Measurements from ENCODE around the gene MRPL53.

MRPL53 gene

DNA sequence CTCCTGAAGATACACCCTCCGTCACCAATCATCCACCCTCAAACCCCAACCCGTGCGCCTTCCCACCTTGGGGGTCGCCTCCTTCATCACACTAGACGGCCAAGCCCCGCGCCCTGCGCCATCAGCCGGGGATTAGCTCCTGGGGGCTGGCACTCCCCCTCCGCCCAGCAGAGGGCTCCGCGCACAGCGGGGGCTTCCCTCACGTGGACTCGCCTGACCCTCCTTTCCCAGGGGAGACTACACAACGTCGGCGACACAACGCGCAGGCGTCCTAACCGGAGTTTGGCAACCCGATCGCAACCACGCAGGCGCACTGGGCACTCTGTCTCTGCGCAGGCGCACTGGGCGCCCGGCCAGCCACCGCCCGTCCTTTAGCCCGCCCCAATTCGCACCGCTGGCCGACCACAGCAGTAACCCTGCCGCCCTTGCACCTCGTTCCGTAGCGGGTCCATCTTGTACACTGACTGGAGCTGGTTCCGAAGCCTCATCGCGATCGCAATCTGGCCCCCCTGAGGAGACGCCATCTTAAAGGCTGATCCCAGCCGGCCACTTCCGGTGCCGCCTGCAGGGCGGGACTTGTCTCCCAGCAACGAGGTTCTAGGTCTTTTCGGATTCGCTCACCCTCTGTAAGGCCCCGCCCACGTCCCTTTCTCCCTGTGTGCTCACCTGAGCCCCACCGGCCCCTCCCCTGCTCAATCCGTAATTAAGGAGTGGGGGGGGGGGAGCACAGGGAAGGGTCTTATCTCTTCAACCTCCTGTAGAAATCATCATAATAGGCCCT lies 34.9 kb upstream of the MRPL53 start, which contains the start of gene PCGF1:
PCGF1 (minus strand) TSS at position 551 of the 781 bp plus-strand sequence; CDS start at position 524, 27 bp downstream.
- Histone ChIP-seq H3K36me3 (peaks cover 32% of the 10 kb centered on the region), H3K9me3 (ENCODE audit: severe bottlenecking) (no peaks in the 10 kb centered on the region), H3K27ac (peak within 1 kb of the TSS; percentile 100), H3K27me3 (ENCODE audit: insufficient read depth, low read depth, severe bottlenecking) (no peaks in the 10 kb centered on the region), H3K4me3 (ENCODE audit: low read depth, low read length) (peak within 1 kb of the TSS; percentile 75)
- TF ChIP-seq, protein P1, sequence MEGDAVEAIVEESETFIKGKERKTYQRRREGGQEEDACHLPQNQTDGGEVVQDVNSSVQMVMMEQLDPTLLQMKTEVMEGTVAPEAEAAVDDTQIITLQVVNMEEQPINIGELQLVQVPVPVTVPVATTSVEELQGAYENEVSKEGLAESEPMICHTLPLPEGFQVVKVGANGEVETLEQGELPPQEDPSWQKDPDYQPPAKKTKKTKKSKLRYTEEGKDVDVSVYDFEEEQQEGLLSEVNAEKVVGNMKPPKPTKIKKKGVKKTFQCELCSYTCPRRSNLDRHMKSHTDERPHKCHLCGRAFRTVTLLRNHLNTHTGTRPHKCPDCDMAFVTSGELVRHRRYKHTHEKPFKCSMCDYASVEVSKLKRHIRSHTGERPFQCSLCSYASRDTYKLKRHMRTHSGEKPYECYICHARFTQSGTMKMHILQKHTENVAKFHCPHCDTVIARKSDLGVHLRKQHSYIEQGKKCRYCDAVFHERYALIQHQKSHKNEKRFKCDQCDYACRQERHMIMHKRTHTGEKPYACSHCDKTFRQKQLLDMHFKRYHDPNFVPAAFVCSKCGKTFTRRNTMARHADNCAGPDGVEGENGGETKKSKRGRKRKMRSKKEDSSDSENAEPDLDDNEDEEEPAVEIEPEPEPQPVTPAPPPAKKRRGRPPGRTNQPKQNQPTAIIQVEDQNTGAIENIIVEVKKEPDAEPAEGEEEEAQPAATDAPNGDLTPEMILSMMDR (IDR thresholded peaks at IDR 0.05; ENCODE audit: low read depth, low read length) = peak; percentile 81
- DNase-seq = peak; percentile 100

DNA sequence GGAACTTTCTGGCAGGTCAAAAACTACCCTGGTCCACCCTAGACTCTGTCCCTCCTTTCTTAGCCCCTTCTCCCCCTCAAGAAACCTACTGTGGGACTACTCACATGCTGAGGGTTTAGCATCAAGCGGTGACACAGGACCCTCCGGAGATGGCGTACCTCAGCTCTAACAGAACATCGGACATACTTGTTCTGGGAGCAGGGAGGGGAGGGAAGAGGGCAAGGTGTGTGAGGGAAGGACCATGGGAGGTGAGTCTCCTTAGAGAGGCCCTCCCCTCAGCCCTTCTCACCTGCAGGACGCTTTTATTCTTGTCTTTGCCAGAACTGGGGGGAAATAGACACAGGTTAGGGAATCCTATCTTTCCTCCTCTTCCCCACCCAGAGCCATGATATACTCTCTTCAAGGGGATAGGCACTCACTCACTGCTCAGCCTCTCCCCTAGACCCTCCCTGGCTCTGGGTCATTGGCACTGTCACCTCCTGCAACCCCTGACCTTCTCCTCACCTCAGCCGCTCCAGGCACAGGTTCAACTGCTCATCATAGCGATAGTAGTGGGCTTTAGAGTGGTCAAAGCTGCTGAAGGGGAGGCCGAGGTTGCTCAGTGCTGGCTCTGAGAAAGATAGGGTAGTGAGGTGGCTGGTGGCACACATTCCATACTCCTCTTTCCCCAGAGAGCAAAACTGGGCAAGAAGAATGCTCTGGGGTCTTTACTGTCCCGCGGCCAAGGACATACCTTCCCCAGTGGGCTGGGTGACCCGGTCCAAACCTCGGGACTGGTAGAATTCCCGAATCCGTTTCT lies 33.2 kb upstream of the MRPL53 start:
- no peaks in the 10 kb centered on the region for H3K9me3 ChIP-seq (ENCODE audit: severe bottlenecking)
- peak overlapping the region; percentile 10; the same call in 1 of the 2 replicates for H3K27ac ChIP-seq
- peaks cover 32% of the 10 kb centered on the region for H3K36me3 ChIP-seq
- no peak for DNase-seq
- TF ChIP-seq, protein P1 (IDR thresholded peaks at IDR 0.05; ENCODE audit: low read depth, low read length) = no peak
- no peak overlapping the region for H3K4me3 ChIP-seq (ENCODE audit: low read depth, low read length)
- no peaks in the 10 kb centered on the region for H3K27me3 ChIP-seq (ENCODE audit: insufficient read depth, low read depth, severe bottlenecking)

DNA sequence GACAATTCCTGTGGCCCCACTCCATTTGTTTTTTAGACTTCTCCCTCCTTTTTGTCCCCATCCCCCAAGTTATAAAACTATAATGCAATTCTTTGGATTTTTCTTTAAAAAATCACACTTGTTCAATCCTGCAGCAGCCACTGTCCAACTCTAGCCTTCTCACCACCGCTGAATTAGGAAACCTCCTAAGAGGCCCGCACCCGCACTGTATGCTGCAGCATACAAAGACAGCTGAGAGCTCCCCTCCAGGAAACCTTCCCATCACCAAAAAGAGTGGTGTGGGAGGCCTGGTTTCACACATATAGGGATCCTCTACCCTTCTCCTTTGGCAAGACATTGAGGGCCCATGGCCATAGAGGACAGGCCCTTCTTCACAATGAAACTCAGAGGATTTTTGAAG lies 32.1 kb upstream of the MRPL53 start:
- TF ChIP-seq, protein P1 (IDR thresholded peaks at IDR 0.05; ENCODE audit: low read depth, low read length) = no peak
- DNase-seq = no peak
- peaks cover 32% of the 10 kb centered on the region for H3K36me3 ChIP-seq
- no peaks in the 10 kb centered on the region for H3K27me3 ChIP-seq (ENCODE audit: insufficient read depth, low read depth, severe bottlenecking)
- H3K27ac ChIP-seq = no peak overlapping the region
- H3K9me3 ChIP-seq (ENCODE audit: severe bottlenecking) = no peaks in the 10 kb centered on the region
- H3K4me3 ChIP-seq (ENCODE audit: low read depth, low read length) = no peak overlapping the region

DNA sequence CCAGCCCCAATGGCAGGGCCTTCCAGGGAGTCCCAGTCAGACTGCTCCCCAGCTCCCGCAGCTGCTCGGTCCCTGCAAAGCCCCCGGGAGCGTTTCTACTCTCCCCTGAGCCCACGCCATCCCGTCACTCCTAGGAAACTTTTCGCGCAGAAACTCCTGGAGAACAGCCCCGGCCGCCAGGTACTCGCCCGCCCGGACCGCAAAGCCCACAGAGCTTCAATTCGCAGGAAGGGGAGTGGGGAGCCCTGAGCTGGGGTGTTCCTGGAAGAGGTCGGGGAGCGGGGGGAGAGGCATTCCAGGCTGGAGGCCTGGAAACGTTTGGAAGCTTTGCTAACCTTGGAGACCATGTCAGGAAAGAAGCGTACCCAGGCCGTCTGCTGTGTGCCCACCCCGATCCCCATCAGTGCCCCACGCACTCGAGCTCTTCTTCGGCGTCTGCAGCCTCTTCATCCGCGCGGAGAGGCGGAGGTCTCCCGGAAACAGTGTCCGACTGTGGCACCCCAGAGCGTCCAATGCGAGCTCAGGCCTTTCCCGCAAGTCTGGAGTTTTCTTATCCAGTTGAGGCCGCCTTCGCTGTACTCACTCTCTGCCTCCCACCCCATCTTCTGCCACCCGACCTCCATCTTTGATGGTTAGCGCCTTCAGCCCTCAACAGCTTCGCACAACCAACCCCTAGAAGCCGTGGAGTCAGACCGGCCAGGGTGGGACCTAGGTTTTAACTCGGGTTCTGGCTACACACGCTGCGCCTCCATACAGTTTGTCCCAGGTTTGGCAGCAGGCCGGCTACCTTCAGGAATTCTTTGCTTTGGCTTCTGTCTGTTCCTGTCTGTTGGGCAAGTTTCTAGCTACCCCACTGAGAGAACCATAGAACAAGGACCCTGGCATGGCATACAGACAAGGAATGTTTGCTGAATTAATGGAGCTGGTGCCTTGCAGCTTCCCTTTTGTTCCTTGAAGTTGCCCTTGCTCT lies 31.3 kb upstream of the MRPL53 start:
- no peak for DNase-seq
- no peaks in the 10 kb centered on the region for H3K9me3 ChIP-seq (ENCODE audit: severe bottlenecking)
- no peak overlapping the region for H3K27ac ChIP-seq
- no peak overlapping the region for H3K4me3 ChIP-seq (ENCODE audit: low read depth, low read length)
- TF ChIP-seq, protein P1 (IDR thresholded peaks at IDR 0.05; ENCODE audit: low read depth, low read length) = no peak
- H3K27me3 ChIP-seq (ENCODE audit: insufficient read depth, low read depth, severe bottlenecking) = no peaks in the 10 kb centered on the region
- peaks cover 34% of the 10 kb centered on the region for H3K36me3 ChIP-seq

DNA sequence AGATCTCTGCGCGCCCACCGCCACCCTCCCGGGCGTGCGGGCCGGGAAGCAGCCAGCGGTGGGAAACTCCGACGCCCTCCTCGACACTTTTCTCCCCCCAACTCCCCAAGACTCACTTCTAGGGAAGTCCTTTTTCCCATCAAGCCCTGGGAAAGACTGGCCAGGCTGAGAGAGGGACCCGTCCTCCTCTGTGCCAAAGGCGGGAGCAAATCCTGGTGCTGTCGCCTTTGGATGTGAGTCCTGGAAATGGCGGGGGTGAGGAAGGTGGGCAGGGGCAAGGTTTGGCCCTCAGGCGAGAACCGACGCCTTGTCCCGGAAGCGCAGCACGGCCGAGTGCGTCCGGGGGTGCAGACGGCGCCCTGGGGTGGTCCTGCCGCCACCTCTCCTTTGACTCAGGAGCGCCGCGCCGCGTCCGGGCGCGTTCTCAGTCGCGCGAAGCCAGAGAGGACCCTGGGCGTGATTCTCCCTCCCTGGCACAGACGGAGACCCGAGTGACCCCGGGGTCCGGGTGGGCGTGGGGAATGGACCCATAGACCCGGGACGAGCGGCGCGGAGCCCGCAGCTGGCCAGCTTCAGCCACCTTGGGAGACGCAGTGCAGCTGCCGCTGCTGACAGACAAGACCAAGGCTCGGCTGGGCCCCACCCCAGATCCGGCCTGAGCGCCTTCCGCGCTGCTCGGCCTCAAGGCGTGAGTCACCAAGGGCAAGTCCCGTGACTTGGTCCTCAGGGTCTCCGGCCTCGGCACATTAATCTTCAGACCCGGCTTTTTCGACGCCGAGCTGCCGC lies 30.4 kb upstream of the MRPL53 start:
- Histone ChIP-seq H3K27ac (peak overlapping the region; percentile 71), H3K4me3 (ENCODE audit: low read depth, low read length) (no peak overlapping the region), H3K9me3 (ENCODE audit: severe bottlenecking) (no peaks in the 10 kb centered on the region), H3K36me3 (peaks cover 36% of the 10 kb centered on the region), H3K27me3 (ENCODE audit: insufficient read depth, low read depth, severe bottlenecking) (no peaks in the 10 kb centered on the region)
- no peak for DNase-seq
- TF ChIP-seq, protein P1 (IDR thresholded peaks at IDR 0.05; ENCODE audit: low read depth, low read length) = no peak

Measured in WERI-Rb-1 (cell line).